Transverse colon (tissue), 4 donors: ENCODE data around the gene ZNF335.

ENCODE experiments used
- EP300 ChIP-seq: sonication (generic); formaldehyde crosslinking; IDR thresholded peaks from one replicate; pipeline ENCODE4 v1.6.1; 2017; ENCODE audit warnings: antibody characterized with exemption, low read depth
- POLR2A ChIP-seq: fragments of 450-650 bp; IDR thresholded peaks from one replicate; pipeline ENCODE4 v1.6.1; 2016; ENCODE audit warnings: antibody characterized with exemption, mild to moderate bottlenecking, moderate library complexity
- POLR2AphosphoS5 ChIP-seq, 3 donors: sonication (generic); formaldehyde crosslinking; IDR thresholded peaks; one replicate each; pipeline ENCODE4 v1.6.1; 2016; ENCODE audit warnings: antibody characterized with exemption in 3 of 3
- TF ChIP-seq, protein P1 (sequence below), 5 experiments: fragments of 200-600 bp in 3 of 5; fragments of 450-650 bp in 2 of 5; sonication (generic) in 3 of 5; IDR thresholded peaks; 1 replicate in 2 of 5; 2 replicates in 3 of 5; pipeline ENCODE4 v1.5.1; 2016 to 2017; ENCODE audit warnings: antibody characterized with exemption in 5 of 5, inconsistent platforms in 3 of 5, mild to moderate bottlenecking in 2 of 5, moderate library complexity in 1 of 5

DNA sequence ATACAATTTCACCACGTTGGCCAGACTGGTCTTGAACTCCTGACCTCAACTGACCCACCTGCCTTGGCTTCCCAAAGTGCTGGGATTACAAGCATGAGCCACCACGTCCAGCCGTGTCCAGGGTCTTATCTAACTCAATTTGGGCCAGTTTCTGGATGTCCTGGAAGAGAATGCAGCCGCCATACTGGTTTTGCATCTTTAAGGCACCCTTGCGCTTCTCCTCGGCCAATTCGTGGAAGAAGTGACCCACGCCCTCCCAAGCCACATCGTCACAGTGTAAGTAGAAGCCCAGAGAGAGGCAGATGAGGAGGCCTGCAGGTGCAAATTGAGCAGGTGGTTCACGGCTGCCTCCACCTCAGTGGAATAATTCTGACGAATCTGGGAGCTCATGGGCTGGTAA is 3.7 kb upstream of the ZNF335 start:
- TF ChIP-seq EP300 (no peak), POLR2A (no peak), POLR2AphosphoS5 (IDR thresholded peaks at IDR 0.05) (no peak)
- TF ChIP-seq, protein P1, sequence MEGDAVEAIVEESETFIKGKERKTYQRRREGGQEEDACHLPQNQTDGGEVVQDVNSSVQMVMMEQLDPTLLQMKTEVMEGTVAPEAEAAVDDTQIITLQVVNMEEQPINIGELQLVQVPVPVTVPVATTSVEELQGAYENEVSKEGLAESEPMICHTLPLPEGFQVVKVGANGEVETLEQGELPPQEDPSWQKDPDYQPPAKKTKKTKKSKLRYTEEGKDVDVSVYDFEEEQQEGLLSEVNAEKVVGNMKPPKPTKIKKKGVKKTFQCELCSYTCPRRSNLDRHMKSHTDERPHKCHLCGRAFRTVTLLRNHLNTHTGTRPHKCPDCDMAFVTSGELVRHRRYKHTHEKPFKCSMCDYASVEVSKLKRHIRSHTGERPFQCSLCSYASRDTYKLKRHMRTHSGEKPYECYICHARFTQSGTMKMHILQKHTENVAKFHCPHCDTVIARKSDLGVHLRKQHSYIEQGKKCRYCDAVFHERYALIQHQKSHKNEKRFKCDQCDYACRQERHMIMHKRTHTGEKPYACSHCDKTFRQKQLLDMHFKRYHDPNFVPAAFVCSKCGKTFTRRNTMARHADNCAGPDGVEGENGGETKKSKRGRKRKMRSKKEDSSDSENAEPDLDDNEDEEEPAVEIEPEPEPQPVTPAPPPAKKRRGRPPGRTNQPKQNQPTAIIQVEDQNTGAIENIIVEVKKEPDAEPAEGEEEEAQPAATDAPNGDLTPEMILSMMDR (IDR thresholded peaks at IDR 0.05), result no peak
